BLaER1 (cell line): Measurements from ENCODE around the gene FNDC4.

Experiments used
- H3K27ac ChIP-seq: shearing (Covaris generic); formaldehyde crosslinking; 2 replicates; pipeline ENCODE4 v1.8.1; 2022
- H3K27me3 ChIP-seq: shearing (Covaris generic); formaldehyde crosslinking; 2 replicates; pipeline ENCODE4 v1.8.1; 2022
- H3K36me3 ChIP-seq: shearing (Covaris generic); formaldehyde crosslinking; 2 replicates; pipeline ENCODE4 v1.8.1; 2022
- H3K4me1 ChIP-seq: shearing (Covaris generic); formaldehyde crosslinking; 2 replicates; pipeline ENCODE4 v1.8.1; 2022
- H3K4me2 ChIP-seq: shearing (Covaris generic); formaldehyde crosslinking; 2 replicates; pipeline ENCODE4 v1.8.1; 2022
- H3K4me3 ChIP-seq: shearing (Covaris generic); formaldehyde crosslinking; 2 replicates; pipeline ENCODE4 v1.8.1; 2022
- H3K9ac ChIP-seq: shearing (Covaris generic); formaldehyde crosslinking; 2 replicates; pipeline ENCODE4 v1.8.1; 2022
- H3K9me3 ChIP-seq: shearing (Covaris generic); formaldehyde crosslinking; 2 replicates; pipeline ENCODE4 v1.8.1; 2022
- H4K20me1 ChIP-seq: shearing (Covaris generic); formaldehyde crosslinking; 2 replicates; pipeline ENCODE4 v1.8.1; 2022
- Cebpa-rat ChIP-seq: shearing (Covaris generic); IDR thresholded peaks from 2 replicates; pipeline ENCODE4 v1.8.1; 2022

FNDC4 gene

GRCh38 chr2:27518113-27518781 lies 23.2 kb upstream of the FNDC4 start:
- H3K27ac ChIP-seq, result no peak overlapping the region
- no peaks in the 10 kb centered on the region for H4K20me1 ChIP-seq
- H3K27me3 ChIP-seq, result no peaks in the 10 kb centered on the region
- no peak for TF ChIP-seq Cebpa-rat
- H3K4me3 ChIP-seq, result no peak overlapping the region
- no peaks in the 10 kb centered on the region for H3K9me3 ChIP-seq
- no peaks in the 10 kb centered on the region for H3K36me3 ChIP-seq
- H3K4me2 ChIP-seq, result no peak overlapping the region
- no peaks in the 10 kb centered on the region for H3K4me1 ChIP-seq
- no peak overlapping the region for H3K9ac ChIP-seq

DNA sequence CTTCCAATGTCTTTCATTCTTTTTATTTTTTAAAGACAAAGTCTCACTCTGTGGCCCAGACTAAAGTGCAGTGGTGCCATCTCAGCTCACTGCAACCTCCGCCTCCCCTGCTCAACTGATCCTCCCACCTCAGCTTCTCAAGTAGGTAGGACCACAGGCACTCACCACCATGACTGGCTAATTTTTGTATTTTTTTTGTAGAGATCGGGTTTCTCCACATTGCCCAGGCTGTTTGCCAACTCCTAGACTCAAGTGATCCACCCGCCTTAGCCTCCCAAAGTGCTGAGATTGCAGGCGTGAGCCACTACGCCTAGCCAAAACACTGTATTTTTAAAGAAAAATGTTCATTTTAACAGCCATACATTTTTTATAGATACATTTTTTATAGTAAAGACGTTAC lies 14.3 kb upstream of the FNDC4 start:
- Histone ChIP-seq H3K4me2 (no peak overlapping the region), H3K4me3 (no peak overlapping the region), H3K36me3 (no peaks in the 10 kb centered on the region), H3K4me1 (no peaks in the 10 kb centered on the region), H3K9ac (no peak overlapping the region), H3K27me3 (no peaks in the 10 kb centered on the region), H3K9me3 (no peaks in the 10 kb centered on the region), H3K27ac (no peak overlapping the region), H4K20me1 (no peaks in the 10 kb centered on the region)
- no peak for TF ChIP-seq Cebpa-rat

DNA sequence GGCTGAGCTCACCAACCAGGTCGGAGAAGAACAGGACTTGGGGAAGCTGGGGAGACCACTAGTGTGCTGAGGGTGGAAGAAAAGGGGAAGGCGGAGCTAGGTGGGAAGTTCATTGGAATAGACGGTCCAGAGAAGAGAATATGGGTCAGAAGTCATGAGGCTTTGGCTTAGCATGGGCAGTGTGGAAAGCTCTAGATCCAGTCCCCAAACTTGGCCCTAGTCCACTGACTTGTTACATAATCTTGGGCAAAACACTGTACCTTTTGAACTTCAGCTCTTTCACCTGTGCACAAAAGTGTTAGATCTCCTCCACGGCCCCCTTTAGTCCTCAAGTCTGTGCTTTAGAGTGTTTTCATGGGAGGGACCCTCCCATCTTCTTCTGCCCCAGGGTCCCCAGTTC lies 12.3 kb upstream of the FNDC4 start:
- no peaks in the 10 kb centered on the region for H3K36me3 ChIP-seq

DNA sequence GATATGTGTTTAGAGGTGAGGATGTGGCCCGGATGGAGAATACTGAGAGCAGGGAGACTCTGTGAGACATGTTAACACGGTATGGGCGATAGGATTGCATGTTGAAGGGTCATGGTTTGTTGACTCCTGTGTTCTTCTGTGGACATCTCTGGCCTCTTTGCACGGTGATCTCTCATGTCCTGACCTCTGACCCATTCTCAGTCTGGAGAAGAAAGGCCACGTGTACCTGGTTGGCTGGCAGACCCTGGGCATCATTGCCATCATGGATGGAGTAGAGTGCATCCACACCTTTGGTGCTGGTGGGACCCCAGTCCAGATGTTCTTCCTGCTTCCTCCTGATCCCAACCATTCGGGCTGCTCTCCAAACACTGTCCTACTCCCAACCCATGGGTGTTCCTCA lies 11.6 kb upstream of the FNDC4 start:
- no peaks in the 10 kb centered on the region for H3K36me3 ChIP-seq
- no peaks in the 10 kb centered on the region for H3K4me1 ChIP-seq
- TF ChIP-seq Cebpa-rat, result no peak
- H3K4me2 ChIP-seq, result no peak overlapping the region
- no peak overlapping the region for H3K27ac ChIP-seq
- no peak overlapping the region for H3K9ac ChIP-seq
- H3K9me3 ChIP-seq, result no peaks in the 10 kb centered on the region
- H3K27me3 ChIP-seq, result no peaks in the 10 kb centered on the region
- no peak overlapping the region for H3K4me3 ChIP-seq
- H4K20me1 ChIP-seq, result no peaks in the 10 kb centered on the region

More for the DNA sequence above, 12.3 kb upstream of the FNDC4 start:
- no peaks in the 10 kb centered on the region for H4K20me1 ChIP-seq
- H3K4me1 ChIP-seq, result no peaks in the 10 kb centered on the region
- no peaks in the 10 kb centered on the region for H3K9me3 ChIP-seq
- no peak for TF ChIP-seq Cebpa-rat
- no peaks in the 10 kb centered on the region for H3K27me3 ChIP-seq
- no peak overlapping the region for H3K4me3 ChIP-seq
- H3K4me2 ChIP-seq, result no peak overlapping the region
- no peak overlapping the region for H3K27ac ChIP-seq
- no peak overlapping the region for H3K9ac ChIP-seq

- H3K27ac ChIP-seq, result no peak overlapping the region
- H3K4me2 ChIP-seq, result no peak overlapping the region
- no peaks in the 10 kb centered on the region for H4K20me1 ChIP-seq
- no peaks in the 10 kb centered on the region for H3K4me1 ChIP-seq
- no peaks in the 10 kb centered on the region for H3K27me3 ChIP-seq
- TF ChIP-seq Cebpa-rat, result no peak
- no peak overlapping the region for H3K4me3 ChIP-seq
- H3K9me3 ChIP-seq, result no peaks in the 10 kb centered on the region
- no peak overlapping the region for H3K9ac ChIP-seq
- H3K36me3 ChIP-seq, result no peaks in the 10 kb centered on the region
These were observed 7.1 kb upstream of the FNDC4 start for GRCh38 chr2:27502142-27502541.

- Histone ChIP-seq H3K9ac (no peak overlapping the region), H3K36me3 (no peaks in the 10 kb centered on the region), H3K27me3 (peaks cover 10% of the 10 kb centered on the region), H4K20me1 (no peaks in the 10 kb centered on the region), H3K4me1 (no peaks in the 10 kb centered on the region), H3K4me3 (no peak overlapping the region), H3K4me2 (no peak overlapping the region), H3K9me3 (no peaks in the 10 kb centered on the region), H3K27ac (no peak overlapping the region)
- TF ChIP-seq Cebpa-rat, result no peak
These were observed 6.0 kb upstream of the FNDC4 start for GRCh38 chr2:27501042-27501441.

GRCh38 chr2:27498975-27499374 lies 4.0 kb upstream of the FNDC4 start:
- peaks cover 31% of the 10 kb centered on the region for H3K27me3 ChIP-seq
- H3K9me3 ChIP-seq, result peaks cover 9% of the 10 kb centered on the region; the same call in 1 of the 2 replicates
- TF ChIP-seq Cebpa-rat, result no peak
- no peak overlapping the region for H3K27ac ChIP-seq
- no peak overlapping the region for H3K4me2 ChIP-seq
- no peaks in the 10 kb centered on the region for H3K4me1 ChIP-seq
- no peaks in the 10 kb centered on the region for H3K36me3 ChIP-seq
- no peak overlapping the region for H3K9ac ChIP-seq
- no peak overlapping the region for H3K4me3 ChIP-seq
- no peaks in the 10 kb centered on the region for H4K20me1 ChIP-seq

DNA sequence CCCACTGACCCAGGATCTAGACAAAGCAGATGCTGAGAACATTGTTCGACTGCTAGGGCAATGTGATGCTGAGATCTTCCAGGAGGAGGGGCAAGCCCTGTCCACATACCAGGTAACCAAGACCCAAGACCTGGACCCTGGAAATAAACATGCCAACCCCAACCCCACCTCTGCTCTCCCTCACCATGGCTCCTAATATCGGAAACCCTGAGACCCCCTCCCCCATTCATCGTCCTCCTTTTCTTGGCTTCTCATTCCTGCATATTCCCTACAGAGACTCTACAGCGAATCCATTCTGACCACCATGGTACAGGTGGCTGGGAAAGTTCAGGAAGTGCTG lies 2.3 kb upstream of the FNDC4 start:
- Histone ChIP-seq H3K4me1 (no peaks in the 10 kb centered on the region), H3K4me2 (no peak overlapping the region), H3K36me3 (no peaks in the 10 kb centered on the region), H4K20me1 (no peaks in the 10 kb centered on the region), H3K9me3 (peaks cover 9% of the 10 kb centered on the region; the same call in 1 of the 2 replicates), H3K9ac (no peak overlapping the region), H3K4me3 (no peak overlapping the region), H3K27ac (no peak overlapping the region), H3K27me3 (peaks cover 34% of the 10 kb centered on the region)
- no peak for TF ChIP-seq Cebpa-rat

DNA sequence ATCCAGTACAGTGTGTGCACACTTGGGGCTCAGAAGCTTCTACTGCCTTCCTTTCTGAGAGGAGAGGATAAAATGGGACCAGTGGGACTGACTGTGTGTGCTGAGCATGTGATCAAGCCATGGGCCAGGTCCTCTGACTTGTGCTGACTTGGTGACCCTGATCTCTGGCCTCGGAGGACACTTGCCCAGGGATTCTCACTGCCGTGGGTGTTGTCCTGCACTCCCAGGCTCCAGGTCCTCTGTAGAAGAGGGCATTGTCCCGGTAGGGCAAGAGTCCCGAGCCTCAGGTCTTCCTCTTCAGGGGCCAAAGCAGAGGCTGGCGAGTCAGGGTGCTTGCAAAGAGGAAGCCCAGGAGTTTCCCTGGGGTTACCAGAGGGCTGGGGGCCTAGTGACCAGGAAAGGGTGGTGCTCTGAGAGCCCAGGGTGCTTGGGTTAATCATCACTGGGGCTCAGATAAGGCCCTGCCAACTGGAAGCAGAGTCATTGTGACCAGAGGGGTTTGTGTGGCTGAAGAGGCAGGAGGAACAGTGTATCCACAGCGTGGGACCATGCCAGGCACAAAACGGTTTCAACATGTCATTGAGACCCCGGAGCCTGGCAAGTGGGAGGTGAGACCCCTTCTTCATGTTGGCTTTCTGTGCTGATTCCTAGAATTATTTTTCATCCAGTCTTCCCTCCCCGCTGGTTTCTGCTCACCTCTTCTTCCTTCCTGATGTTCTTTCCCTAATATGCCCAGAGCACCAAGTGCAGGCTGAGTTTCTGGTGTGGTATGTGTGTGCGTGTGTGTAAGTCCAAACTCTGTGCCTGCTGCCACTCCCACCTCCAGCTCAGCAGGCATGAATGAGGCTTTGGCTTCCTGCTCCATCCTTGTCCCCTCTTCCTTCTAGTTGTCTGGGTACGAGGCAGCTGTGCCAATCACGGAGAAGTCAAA lies 1.6 kb upstream of the FNDC4 start, which contains the start of gene GCKR:
TSS of gene GCKR (plus strand) at position 483 of the 931 bp plus-strand sequence. CDS start at position 549, 66 bp downstream.
- TF ChIP-seq Cebpa-rat, result no peak
- Histone ChIP-seq H3K4me2 (no peak within 1 kb of the TSS), H3K4me3 (no peak within 1 kb of the TSS)

DNA sequence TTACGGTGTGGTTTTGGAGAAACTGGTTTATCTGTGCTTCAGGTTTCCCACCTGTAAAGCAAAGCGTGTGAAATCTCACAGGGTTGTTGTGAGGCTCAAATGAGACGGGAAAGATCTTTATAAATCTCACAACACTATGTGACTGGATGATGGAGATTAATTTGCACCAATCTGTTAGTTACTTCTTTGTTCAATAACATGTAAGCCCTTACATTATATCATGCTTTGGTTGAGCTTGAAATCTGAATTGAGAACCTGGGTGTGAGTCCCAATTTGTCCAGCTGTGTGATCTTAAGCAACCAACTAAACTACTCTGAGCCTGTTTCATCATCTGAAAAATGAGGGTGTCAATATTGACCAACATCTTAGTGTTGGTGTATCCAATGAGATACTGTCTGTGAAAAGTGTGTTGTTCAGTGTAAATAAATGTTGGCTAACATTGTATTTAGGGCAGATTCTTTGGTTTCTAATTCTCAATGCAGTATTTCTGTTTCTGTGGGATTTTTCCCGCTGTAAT lies 898 bp upstream of the FNDC4 start:
- no peak overlapping the region for H3K27ac ChIP-seq
- TF ChIP-seq Cebpa-rat, result no peak
- no peaks in the 10 kb centered on the region for H3K4me1 ChIP-seq
- H3K9ac ChIP-seq, result no peak overlapping the region
- H3K4me3 ChIP-seq, result no peak overlapping the region
- peaks cover 9% of the 10 kb centered on the region; the same call in 1 of the 2 replicates for H3K9me3 ChIP-seq
- H3K4me2 ChIP-seq, result no peak overlapping the region
- no peaks in the 10 kb centered on the region for H4K20me1 ChIP-seq
- peaks cover 34% of the 10 kb centered on the region for H3K27me3 ChIP-seq
- H3K36me3 ChIP-seq, result no peaks in the 10 kb centered on the region

More for the DNA sequence above, 1.6 kb upstream of the FNDC4 start, which contains the start of gene GCKR:
- peaks cover 9% of the 10 kb centered on the region; the same call in 1 of the 2 replicates for H3K9me3 ChIP-seq
- no peaks in the 10 kb centered on the region for H4K20me1 ChIP-seq
- H3K27ac ChIP-seq, result no peak within 1 kb of the TSS
- no peak within 1 kb of the TSS for H3K9ac ChIP-seq
- H3K27me3 ChIP-seq, result peaks cover 34% of the 10 kb centered on the region
- H3K4me1 ChIP-seq, result no peaks in the 10 kb centered on the region
- no peaks in the 10 kb centered on the region for H3K36me3 ChIP-seq
